Caki2 (cell line): ENCODE results near the gene KRTAP10-12. TPM values are rescaled to one million over a fixed set of nuclear protein-coding genes. Genes with fewer than 3 reads are reported as not detected.

Experiments used
- DNase-seq: peaks from one replicate; pipeline ENCODE4 v3.0.0-alpha.2; 2015; ENCODE audit warnings: low read depth
- in situ Hi-C: cut with HindIII; loops from 2 replicates; pipeline ENCODE4 v1.10.0; 2016; ENCODE audit warnings: low sequenced_read_pairs, low pct_unique_long_range_greater_than_20kb, mixed read lengths
- total RNA-seq: library from RNA; depleted of rRNA; stranded (reverse); fragments of >200 nt; shearing (Covaris generic); gene quantifications from 2 replicates; pipeline ENCODE4 v1.2.3, GENCODE V29; 2014; ENCODE audit warnings: low replicate concordance

KRTAP10-12 gene
- total RNA-seq, 1 experiment from 2014 or later, result not detected

DNA sequence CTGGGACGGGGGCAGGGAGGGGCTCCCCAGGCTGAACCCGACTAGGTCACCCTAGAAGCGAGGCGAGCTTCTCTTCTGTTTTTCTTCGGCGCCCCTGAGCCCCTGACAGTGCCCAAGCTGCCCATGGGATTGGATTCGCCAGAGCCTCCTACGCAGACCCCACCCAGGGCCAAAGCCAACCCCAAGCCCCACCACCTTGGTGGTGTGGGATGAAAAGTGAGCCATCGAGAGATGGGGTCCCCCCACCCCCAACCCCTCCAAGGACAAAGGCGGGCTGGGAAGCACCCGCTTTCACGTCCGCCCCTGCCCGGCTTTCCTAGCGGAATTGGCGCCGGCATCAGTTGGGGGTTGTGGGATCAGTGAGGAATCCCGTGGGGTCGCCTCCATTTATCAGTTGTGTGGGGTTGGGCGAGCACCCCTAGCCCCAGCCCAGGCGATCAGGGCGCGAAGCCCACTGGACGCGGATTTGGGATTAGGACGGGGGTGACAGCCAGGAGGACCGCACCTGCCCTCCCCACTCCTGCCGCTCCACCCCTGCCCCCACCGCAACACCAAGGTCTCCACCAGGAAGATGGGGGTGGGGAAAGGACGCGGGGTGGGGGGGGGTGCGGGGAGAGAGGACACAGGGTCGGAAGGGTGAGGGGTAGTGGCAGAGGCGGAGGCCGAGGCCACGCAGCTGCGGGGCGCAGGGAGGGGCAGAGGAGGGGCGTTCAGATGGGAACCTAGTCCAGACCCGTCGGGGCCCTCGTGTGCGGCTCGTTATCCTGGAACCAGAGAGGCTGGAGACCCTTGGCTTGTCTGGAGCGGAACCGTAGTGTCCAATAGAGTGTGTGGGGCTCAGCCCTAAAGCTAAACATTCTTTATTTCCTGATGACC is 10.0 kb downstream of the KRTAP10-12 start:
- DNase-seq, result no peak
- in situ Hi-C loops, result no loop called here

DNA sequence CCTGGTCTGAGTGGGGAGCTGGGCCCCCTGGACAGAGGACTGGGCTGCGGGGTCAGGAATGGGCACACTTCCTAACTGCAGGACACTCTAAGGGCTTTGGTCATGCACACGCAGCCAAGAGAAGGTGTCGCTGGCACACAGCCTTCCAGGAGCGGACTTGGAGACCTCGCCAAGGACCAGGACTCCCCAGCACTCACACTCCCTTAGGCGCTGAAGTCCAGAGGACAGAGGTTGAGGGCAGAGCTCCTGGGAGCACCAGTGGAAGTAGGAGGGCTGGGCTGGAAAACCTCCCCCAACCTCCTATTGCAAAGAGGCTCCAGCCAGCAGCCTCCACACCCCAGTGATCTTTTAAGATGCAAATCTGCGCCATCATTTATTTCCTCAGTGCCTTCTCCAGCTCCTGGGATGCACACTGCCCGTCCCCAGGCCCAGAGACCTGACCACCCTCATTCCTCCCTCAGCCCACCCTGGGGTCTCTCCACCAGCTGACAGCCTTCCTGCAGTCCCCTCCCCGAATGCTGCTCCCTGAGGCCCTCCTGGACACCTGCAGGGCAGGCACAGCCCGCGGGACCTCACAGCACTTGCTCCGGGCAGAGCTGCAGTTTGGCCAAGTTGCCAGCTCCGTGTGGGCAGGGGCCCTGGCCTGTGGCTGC is 11.4 kb downstream of the KRTAP10-12 start:
- no peak for DNase-seq
- in situ Hi-C loops, result no loop called here

DNA sequence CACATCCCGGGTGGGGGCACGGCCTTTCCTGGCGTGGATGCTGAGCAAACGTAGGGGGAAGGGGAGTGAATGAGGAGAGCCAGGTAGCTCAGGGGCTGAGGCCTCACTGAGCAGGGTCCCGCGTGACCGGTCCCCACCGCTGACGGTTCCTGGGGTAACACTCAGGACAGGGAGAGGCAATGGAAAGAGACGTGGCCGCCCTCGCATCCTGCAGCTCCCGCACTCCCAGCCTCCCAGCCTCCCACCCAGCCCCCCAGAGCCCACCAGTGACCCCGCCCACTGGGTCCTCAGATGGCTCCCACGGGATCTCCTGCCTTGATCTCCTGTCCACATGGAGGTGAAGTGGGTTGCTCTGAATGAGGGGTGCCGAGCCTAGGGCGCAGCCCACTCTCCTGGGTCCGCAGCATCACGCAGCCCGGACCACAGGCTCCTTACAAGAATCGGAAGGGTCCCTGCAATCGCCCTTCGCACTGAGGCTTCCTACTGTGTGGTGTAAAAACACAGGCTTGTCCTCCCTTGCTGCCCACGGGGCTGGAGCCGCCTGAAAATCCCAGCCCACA is 12.0 kb downstream of the KRTAP10-12 start:
- no peak for DNase-seq
- in situ Hi-C loops, result no loop called here

DNA sequence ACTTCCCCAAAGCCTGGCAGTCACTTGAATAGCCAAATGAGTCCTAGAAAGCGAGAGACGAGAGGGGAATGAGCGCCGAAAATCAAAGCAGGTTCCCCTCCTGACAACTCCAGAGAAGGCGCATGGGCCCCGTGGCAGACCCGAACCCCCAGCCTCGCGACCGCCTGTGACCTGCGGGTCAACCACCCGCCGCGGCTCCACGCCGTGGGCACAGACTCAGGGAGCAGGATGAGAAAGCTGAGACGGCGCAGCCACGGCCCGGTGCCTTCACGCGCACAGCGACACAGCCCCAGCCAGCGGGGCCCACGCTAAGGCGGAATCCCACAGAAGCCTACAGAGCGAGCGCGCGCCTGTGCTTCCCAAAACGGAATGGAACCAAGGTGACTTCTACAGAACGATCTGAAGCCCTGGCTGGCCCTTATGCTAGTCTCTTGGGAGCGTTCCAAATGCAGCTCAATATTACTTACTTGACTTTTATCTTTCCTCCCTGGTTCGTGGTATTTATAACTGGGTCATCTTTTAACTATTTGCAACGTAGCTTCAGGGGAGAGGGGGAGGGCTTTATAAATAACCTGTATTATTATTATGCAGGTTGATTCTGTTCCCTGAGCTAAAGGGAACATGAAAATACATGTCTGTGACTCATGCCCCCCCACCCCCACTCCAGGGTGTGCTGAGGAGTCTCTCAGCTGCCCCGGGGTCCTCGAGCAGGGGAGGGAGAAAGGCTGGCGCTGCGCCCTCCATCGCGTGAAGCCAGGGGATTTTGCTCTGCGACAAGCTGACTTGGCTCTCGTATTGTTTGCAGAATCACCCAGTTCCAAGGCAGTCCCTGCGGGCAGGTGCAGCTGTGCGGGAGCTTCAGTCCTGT is 12.7 kb downstream of the KRTAP10-12 start:
- in situ Hi-C loops, result no loop called here
- DNase-seq, result no peak

DNA sequence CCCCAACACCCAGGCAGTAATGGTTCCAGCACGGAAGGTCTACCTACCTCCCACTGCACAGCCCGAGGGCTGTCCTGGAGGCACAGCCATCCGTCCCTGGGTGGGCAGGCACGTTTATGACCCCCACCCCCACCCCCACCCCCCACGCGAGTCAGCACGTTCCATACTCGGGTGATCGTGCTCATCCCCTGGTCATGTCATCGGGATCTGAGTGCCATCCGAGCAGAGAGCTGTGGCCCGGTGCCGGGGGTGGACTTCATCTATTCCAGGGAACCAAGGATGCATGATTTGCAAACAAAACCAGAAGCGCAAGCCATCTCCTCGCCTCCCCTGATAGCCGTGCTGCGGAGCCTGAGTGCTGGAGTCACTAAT is 13.3 kb downstream of the KRTAP10-12 start:
- in situ Hi-C loops, result no loop called here
- DNase-seq, result no peak

DNA sequence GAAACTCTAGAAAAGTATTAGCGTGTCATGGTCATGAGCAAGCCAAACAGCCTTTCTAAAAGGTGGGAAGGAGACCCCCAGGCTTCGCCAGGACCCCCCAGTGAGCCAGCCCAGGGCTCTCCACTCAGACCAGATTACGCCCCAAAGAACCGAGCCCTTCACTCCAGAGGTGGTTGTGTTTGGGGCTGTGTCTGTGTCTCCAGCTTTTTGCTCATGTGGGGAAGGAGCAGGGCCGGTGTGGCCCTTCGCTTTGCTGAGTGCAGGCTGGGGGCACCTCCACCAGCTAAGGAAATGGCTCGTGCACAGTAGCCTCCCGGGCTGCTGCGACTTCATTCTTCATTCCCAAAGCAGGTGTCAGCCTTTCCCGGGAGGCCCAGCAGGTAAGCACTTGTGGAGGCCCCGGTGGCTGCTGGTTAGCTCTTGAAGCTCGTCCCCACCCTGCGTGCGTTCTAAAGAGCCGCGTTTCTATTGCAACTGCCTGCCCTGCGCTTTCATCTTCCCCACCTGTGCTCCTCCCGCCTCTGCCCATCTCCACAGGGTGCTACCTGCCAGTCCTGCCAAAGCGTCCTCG is 13.9 kb downstream of the KRTAP10-12 start:
- no peak for DNase-seq
- in situ Hi-C loops, result no loop called here

DNA sequence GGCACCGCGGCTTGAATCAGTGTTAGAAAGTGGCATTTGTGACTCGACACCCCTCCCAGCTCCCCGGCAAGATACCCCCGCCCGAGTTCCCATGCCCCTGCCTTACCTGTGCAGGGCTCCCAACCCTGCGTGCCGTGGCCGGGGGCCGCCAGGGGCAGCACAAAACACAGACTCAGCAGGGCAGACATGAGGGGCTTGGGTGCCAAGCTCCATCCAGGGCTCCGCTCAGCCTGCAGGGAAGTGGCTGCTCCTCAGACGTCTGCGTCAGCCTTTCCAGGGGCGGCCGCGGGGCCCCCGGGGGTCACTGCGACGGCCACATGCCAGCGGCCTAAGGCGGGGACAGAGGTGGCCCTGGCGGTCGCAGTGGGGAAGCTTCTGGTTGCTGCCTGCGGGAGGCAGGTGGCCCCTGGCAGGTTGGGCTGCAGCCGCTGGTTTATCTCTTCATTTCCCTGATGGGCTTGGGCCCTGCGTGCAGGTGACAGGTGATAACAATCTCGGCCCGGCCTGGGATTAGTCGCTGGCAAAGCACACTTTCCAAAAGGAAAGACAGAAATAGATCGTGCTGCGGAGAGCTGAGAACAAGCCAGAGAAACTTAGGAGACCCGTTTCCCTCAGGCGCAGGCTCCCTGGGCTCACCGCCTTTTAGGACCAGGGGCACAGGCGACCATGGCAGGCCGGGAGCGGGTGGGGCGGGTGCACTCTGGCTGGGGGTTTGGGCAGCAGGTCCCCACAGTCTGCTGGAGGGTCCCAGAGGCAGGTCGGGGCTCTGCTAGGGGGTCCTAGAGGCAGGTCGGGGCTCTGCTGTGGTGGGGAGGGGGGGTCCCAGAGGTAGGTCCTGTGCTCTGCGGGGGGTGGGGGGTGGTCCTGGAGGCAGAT is 14.6 kb downstream of the KRTAP10-12 start, which contains the start of gene TSPEAR:
Gene TSPEAR, minus strand, starts transcription at position 246 of the 876 bp plus-strand sequence. Its CDS starts 58 bp downstream, at position 188.
- in situ Hi-C loops, result no loop called here

DNA sequence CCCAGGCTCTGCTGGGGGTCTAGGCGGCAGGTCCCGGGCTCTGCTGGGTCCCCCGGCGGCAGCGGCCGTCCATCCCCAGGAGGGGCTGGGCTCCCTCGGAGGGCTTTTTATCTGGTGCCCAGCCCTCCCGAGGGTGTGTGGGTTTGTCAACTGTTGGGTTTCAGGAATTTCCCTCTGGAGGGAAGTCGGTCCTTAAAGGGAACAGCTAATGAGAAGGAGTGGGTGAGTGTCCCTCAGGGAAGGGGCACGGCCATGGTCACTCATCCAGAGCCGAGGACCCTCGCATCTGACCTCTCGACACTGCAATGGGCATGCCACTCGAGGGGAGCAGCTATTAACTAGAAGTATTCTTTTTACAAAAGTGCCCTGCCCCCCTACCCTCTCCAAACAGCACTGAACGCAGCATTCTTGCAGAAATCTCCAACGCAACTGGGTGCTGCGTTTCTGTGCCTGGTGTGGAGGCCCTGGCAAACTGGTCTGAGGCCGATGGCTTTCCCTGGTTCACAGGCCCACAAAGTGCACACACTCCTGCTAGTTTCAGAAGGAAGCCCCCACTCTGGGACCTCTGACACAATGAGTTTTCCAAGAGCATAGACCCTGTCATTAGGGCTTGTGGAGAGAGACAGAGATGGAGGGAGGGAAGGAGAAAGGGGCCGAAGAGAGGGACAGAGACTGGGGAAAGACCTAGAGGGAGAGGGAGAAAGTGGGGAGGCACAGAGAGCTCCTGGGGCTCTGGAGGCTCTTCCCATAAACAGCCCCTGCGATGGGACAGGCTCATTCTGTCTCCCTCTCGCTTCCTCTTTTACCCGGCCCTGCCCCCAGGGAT is 15.4 kb downstream of the KRTAP10-12 start:
- DNase-seq, result no peak
- in situ Hi-C loops, result no loop called here

More for the DNA sequence above, 14.6 kb downstream of the KRTAP10-12 start, which contains the start of gene TSPEAR:
- no peak for DNase-seq

DNA sequence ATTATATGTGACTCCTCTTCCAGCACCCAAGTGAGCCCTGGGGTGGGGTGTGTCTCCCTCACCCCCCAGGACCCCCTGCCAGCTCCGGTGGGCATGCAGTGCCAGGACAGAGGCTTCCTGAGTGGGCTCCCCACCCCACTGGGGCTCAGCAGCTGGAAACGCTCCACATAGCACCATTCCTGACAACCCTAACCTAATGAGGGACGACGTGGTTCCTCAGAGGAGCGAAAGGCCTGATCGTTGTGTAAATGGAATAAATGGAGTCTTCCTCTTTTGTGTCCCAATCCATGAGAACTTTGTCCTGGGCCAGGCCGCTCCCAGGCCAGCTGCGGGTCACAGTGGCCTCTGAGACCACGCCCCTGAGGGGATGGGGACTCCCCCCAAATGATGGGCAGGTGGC is 16.2 kb downstream of the KRTAP10-12 start:
- DNase-seq, result no peak

DNA sequence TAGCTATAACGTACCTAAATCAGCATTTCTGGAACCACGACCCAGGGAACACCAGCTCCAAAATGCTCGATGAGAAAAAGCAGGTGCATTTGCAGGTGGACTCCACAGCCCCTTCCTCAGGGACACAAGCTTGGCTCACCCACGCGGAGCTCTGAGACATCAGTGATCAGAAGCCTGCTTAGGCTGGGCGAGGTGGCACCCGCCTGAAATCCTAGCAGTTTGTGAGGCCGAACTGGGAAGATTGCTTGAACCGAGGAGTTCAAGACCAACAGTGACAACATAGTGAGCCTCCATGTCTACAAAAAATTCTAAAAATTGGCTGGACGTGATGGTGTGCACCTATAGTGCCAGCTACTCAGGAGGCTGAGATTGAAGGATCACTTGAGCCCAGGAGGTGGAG is 16.9 kb downstream of the KRTAP10-12 start:
- in situ Hi-C loops, result no loop called here

More for the DNA sequence above, 16.2 kb downstream of the KRTAP10-12 start:
- in situ Hi-C loops, result no loop called here

DNA sequence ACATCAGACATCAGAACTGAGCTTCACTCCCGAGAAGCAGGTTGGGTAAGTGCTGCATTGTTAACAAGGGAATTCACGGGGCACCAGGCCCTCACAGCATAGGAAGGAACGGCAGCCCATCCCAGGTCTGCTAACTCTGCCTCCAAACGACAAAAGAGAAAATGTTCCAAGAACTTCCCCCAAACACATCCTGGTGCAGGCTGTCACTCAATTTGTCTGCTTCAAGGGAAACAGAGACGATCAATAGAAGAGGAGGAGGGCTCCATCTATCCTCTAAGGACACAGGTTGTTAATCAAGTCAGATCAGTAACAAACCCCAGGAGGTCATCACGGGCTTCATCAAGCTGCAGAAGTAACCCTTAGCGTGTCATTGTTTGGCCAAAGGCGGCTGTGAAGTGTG is 17.9 kb downstream of the KRTAP10-12 start:
- in situ Hi-C loops, result no loop called here
- no peak for DNase-seq

More for the DNA sequence above, 16.9 kb downstream of the KRTAP10-12 start:
- DNase-seq, result no peak

DNA sequence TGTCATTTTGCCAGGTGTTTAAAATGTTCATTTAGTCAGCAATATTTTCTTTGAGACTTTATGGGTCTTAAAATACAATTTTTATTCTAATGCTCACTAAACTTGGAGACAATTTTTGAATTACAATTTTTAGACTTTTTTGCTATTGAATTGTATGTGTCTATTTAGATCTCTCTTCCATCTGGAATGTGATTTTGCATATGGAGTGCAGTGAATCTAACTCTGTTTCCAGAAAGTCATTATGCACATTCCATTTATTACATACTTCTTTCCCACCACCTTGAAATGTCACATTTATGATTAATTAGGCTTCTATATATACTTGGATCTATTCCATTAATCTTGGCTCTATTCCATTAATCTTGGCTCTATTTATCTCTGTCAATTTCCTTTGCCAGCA is 20.0 kb downstream of the KRTAP10-12 start:
- in situ Hi-C loops, result no loop called here
- no peak for DNase-seq

DNA sequence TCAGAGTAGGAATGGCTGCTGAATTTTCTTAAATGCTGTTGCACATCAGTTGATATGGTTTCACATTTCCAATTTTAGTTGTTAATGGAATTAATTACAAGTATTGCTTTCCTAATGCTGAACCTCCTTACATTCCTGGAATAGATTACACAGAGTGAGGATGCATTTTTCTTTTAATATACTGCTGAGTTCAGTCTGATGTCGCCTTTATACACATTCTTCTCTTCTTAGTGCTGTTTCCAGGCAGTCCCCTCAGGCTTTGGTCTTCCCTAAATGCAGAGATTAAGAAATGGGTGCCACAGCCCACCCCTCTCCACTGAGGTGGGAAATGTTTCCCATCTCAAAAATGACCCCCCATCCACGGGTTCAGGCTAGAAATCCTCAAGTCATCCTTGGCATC is 21.1 kb downstream of the KRTAP10-12 start:
- no peak for DNase-seq
- in situ Hi-C loops, result no loop called here

DNA sequence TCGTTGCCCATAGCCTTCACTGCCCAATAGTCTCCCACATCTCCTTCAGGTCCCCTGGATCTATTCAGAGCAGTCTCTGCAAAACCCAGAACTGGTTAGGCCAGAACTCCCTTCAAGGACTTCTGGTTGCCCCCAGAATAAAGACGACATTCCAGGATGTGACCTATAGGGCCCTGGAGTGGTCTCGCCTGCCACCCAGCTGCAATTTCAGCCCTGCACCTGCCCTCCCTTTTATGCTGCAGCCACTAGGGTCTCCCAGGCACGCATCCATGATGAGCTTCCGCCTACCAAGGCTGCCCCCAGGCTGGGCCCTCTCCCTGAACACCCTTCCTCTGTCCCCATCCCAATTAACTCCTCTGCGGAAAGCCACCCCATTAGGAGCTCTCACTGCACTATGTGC is 21.6 kb downstream of the KRTAP10-12 start:
- no peak for DNase-seq
- in situ Hi-C loops, result no loop called here

DNA sequence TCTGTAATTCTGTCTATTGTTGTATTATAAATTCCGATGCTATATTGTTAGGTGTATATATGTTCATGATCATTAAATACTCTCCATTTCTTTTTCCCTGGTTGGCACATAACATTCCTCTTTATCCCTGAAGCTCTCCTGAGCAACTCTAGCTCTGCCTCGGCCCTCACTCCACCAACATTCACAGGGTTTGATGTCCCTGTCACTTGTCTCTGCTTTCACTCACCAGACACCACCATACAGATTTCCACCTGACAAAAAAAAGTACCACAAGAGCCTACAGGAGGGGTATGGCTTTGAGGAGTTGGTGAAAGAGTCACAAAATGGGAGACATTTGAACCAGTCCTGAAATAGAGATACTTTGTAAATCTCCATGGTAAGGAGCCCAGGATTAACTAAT is 23.2 kb downstream of the KRTAP10-12 start:
- DNase-seq, result no peak
- in situ Hi-C loops, result no loop called here

DNA sequence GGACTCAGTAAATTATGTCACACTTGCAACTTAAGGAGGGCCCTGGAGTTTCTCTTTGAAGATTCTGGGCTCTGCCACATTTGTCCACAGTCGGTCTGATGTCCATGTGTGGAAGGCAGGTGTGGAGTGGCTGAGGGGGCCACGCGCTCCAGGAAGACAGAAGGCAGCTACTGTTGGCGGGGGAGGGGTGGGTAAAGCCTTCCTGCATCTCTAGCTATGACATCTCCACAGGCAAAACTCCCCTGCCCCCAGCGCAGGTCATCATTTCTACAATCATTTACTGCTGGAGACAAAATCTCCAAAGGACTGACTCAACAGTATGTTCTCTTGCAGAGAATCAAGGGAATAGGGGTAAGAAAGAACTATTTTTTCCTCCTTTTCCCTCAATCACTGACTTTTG is 25.8 kb downstream of the KRTAP10-12 start:
- in situ Hi-C loops, result no loop called here
- no peak for DNase-seq
